ENCODE measurements around the gene NUP50. TPM values are rescaled to one million over a fixed set of nuclear protein-coding genes. Genes with fewer than 3 reads are reported as not detected.

NUP50 gene
- polyA plus RNA-seq, 1 experiment, result 13.9 TPM

GRCh38 chr22:45223304-45224117 is 59.8 kb downstream of the NUP50 start:
- no peak overlapping the region for H3K27ac ChIP-seq (ENCODE audit: low read depth, low read length)
- ChIA-PET POLR2A (no interaction called here), CTCF (no interaction called here)
- TF ChIP-seq CTCF (IDR thresholded peaks at IDR 0.05; ENCODE audit: low read depth, low read length), result no peak
- no peaks in the 10 kb centered on the region for H3K27me3 ChIP-seq (ENCODE audit: control insufficient read depth, insufficient read depth, low read length)
- DNase-seq (ENCODE audit: low read depth, low spot score), result no peak
- H3K9me3 ChIP-seq (ENCODE audit: control insufficient read depth, insufficient read depth, low read length), result no peaks in the 10 kb centered on the region
- H3K4me3 ChIP-seq (ENCODE audit: low read depth, low read length), result no peak overlapping the region

DNA sequence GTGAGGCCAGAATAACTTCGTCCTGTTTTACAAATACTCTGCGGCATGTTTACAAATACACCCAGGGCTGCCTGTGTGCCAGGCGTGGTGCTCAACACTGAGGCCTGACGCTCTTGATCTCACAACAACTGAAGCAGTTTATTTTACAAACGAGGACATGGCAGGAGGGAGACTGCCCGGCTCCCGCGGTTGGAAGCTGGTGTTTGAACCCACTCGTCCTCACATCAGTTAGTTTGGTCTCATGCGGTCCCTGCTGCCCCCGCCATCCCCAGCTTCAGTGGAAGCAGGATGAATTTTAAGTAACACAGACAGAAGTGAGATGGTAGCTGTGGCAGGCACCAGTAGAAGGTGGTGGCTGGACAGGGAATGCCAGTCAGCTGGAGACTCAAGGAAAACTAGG is 60.6 kb downstream of the NUP50 start:
- POLR2A ChIA-PET, result no interaction called here
- TF ChIP-seq CTCF (IDR thresholded peaks at IDR 0.05; ENCODE audit: low read depth, low read length), result no peak
- CTCF ChIA-PET, result no interaction called here
- H3K27me3 ChIP-seq (ENCODE audit: control insufficient read depth, insufficient read depth, low read length), result no peaks in the 10 kb centered on the region
- H3K9me3 ChIP-seq (ENCODE audit: control insufficient read depth, insufficient read depth, low read length), result no peaks in the 10 kb centered on the region
- DNase-seq (ENCODE audit: low read depth, low spot score), result no peak
- no peak overlapping the region for H3K27ac ChIP-seq (ENCODE audit: low read depth, low read length)
- no peak overlapping the region for H3K4me3 ChIP-seq (ENCODE audit: low read depth, low read length)

DNA sequence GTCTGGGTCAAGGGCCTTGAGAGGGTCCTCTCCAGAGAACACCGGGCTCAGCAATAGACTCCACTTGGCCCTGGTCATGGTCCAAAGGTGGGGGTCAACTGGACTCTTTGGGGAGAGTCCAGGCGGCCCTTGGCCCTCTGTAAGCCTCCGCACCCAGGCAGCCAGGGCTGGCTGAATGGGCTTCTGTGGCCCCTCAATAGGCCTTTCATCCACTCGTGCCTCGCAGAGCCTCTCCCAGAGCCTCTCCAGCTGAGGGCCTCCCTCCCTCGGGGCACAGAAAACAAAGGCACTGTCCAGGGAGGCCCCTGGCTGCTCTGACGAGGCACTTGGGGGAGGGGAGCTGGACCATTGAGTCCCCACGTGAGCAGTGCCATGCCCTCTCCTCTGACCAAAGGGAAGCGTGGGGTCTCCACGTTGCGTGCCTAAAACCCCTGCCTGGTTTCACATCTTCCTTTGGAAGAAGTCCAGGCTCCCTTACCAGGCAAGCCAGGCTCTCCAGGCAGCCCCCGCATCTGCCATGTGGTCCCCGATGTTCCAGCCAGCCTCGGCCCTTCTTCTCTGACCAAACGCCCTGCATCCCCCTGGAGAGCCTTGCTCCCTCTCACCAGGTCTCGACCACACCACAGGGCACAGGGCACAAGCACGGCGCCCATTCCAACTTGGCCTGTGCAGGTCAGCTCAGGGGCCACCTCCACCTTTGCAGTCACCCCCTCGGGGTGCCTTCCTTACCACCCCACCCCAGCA is 61.4 kb downstream of the NUP50 start:
- Histone ChIP-seq H3K9me3 (ENCODE audit: control insufficient read depth, insufficient read depth, low read length) (no peaks in the 10 kb centered on the region), H3K27ac (ENCODE audit: low read depth, low read length) (no peak overlapping the region), H3K4me3 (ENCODE audit: low read depth, low read length) (no peak overlapping the region), H3K27me3 (ENCODE audit: control insufficient read depth, insufficient read depth, low read length) (no peaks in the 10 kb centered on the region)
- ChIA-PET CTCF (no interaction called here), POLR2A (no interaction called here)
- DNase-seq (ENCODE audit: low read depth, low spot score), result no peak
- no peak for TF ChIP-seq CTCF (IDR thresholded peaks at IDR 0.05; ENCODE audit: low read depth, low read length)

- ChIA-PET POLR2A (interaction anchor here (0.6 kb wide), 1 partner anchor 37 kb away, joined by 3 read pairs; no protein-coding TSS in a partner anchor), CTCF (no interaction called here)
- DNase-seq (ENCODE audit: low read depth, low spot score), result no peak
- no peak for TF ChIP-seq CTCF (IDR thresholded peaks at IDR 0.05; ENCODE audit: low read depth, low read length)
- Histone ChIP-seq H3K27ac (ENCODE audit: low read depth, low read length) (no peak overlapping the region), H3K9me3 (ENCODE audit: control insufficient read depth, insufficient read depth, low read length) (no peaks in the 10 kb centered on the region), H3K27me3 (ENCODE audit: control insufficient read depth, insufficient read depth, low read length) (no peaks in the 10 kb centered on the region), H3K4me3 (ENCODE audit: low read depth, low read length) (no peak overlapping the region)
These were observed 62.2 kb downstream of the NUP50 start for GRCh38 chr22:45225732-45226502.
